ENCODE measurements around the gene METTL26.

Gene METTL26

GRCh38 chr16:590188-590814, 45.8 kb downstream of the METTL26 start:
- H3F3A ChIP-seq (ENCODE audit: low read depth), result no peaks in the 10 kb centered on the region
- peaks cover 59% of the 10 kb centered on the region; the same call in 1 of the 2 replicates for H3K79me2 ChIP-seq (ENCODE audit: insufficient read depth, low read length)
- H3K9ac ChIP-seq (ENCODE audit: low read depth, low read length, poor library complexity, severe bottlenecking), result peak overlapping the region; percentile 82
- peak overlapping the region; percentile 78 for H3K4me3 ChIP-seq (ENCODE audit: low read length, poor library complexity, severe bottlenecking)
- no peaks in the 10 kb centered on the region for H3K36me3 ChIP-seq (ENCODE audit: insufficient read depth, low read length)
- H3K4me1 ChIP-seq (ENCODE audit: insufficient read depth, low read length, poor library complexity, severe bottlenecking), result peaks cover 25% of the 10 kb centered on the region
- H3K9me3 ChIP-seq (ENCODE audit: insufficient read depth, low read depth, low read length), result no peaks in the 10 kb centered on the region
- no peaks in the 10 kb centered on the region for H3K9me2 ChIP-seq (replicated peaks; ENCODE audit: low read depth, low read length)
- H3K27me3 ChIP-seq (ENCODE audit: insufficient read depth, low read length, poor library complexity, severe bottlenecking), result no peaks in the 10 kb centered on the region
- TF ChIP-seq EZH2phosphoT487 (IDR thresholded peaks at IDR 0.05; ENCODE audit: borderline replicate concordance), result no peak
- TF ChIP-seq CTCF (conservative IDR thresholded peaks at IDR 0.05; ENCODE audit: low read length), result no peak
- no peak overlapping the region for H2AFZ ChIP-seq (ENCODE audit: low read length)
- peak overlapping the region; percentile 85 for H3K4me2 ChIP-seq (ENCODE audit: low read depth, low read length, poor library complexity, severe bottlenecking)
- H4K20me1 ChIP-seq (ENCODE audit: insufficient read depth, low read length, poor library complexity, severe bottlenecking), result peaks cover 6% of the 10 kb centered on the region

GRCh38 chr16:589658-590187, 46.4 kb downstream of the METTL26 start, which contains the start of gene RAB40C:
TSS of gene RAB40C (plus strand) at chr16:590066. CDS start at chr16:590292, 226 bp downstream.
- Histone ChIP-seq H4K20me1 (ENCODE audit: insufficient read depth, low read length, poor library complexity, severe bottlenecking) (peaks cover 6% of the 10 kb centered on the region), H2AFZ (ENCODE audit: low read length) (peak within 1 kb of the TSS; percentile 78), H3K79me2 (ENCODE audit: insufficient read depth, low read length) (peaks cover 53% of the 10 kb centered on the region; the same call in 1 of the 2 replicates)

GRCh38 chr16:588889-589657, 47.0 kb downstream of the METTL26 start:
- Histone ChIP-seq H2AFZ (ENCODE audit: low read length) (peak overlapping the region; percentile 78), H3K4me1 (ENCODE audit: insufficient read depth, low read length, poor library complexity, severe bottlenecking) (peaks cover 25% of the 10 kb centered on the region), H3K9me2 (replicated peaks; ENCODE audit: low read depth, low read length) (no peaks in the 10 kb centered on the region), H3K36me3 (ENCODE audit: insufficient read depth, low read length) (no peaks in the 10 kb centered on the region), H3K9ac (ENCODE audit: low read depth, low read length, poor library complexity, severe bottlenecking) (peak overlapping the region; percentile 85), H3K4me2 (ENCODE audit: low read depth, low read length, poor library complexity, severe bottlenecking) (peak overlapping the region; percentile 75), H4K20me1 (ENCODE audit: insufficient read depth, low read length, poor library complexity, severe bottlenecking) (peaks cover 6% of the 10 kb centered on the region), H3K79me2 (ENCODE audit: insufficient read depth, low read length) (peaks cover 46% of the 10 kb centered on the region; the same call in 1 of the 2 replicates), H3K4me3 (ENCODE audit: low read length, poor library complexity, severe bottlenecking) (peak overlapping the region; percentile 83), H3F3A (ENCODE audit: low read depth) (no peaks in the 10 kb centered on the region), H3K27me3 (ENCODE audit: insufficient read depth, low read length, poor library complexity, severe bottlenecking) (no peaks in the 10 kb centered on the region), H3K9me3 (ENCODE audit: insufficient read depth, low read depth, low read length) (no peaks in the 10 kb centered on the region)
- TF ChIP-seq EZH2phosphoT487 (IDR thresholded peaks at IDR 0.05; ENCODE audit: borderline replicate concordance) (no peak), CTCF (conservative IDR thresholded peaks at IDR 0.05; ENCODE audit: low read length) (no peak)

More at GRCh38 chr16:589658-590187, 46.4 kb downstream of the METTL26 start, which contains the start of gene RAB40C:
- Histone ChIP-seq H3K9me2 (replicated peaks; ENCODE audit: low read depth, low read length) (no peaks in the 10 kb centered on the region), H3K4me2 (ENCODE audit: low read depth, low read length, poor library complexity, severe bottlenecking) (peak within 1 kb of the TSS; percentile 85), H3F3A (ENCODE audit: low read depth) (no peaks in the 10 kb centered on the region), H3K9ac (ENCODE audit: low read depth, low read length, poor library complexity, severe bottlenecking) (peak within 1 kb of the TSS; percentile 85), H3K9me3 (ENCODE audit: insufficient read depth, low read depth, low read length) (no peaks in the 10 kb centered on the region), H3K27me3 (ENCODE audit: insufficient read depth, low read length, poor library complexity, severe bottlenecking) (no peaks in the 10 kb centered on the region), H3K36me3 (ENCODE audit: insufficient read depth, low read length) (no peaks in the 10 kb centered on the region), H3K4me1 (ENCODE audit: insufficient read depth, low read length, poor library complexity, severe bottlenecking) (peaks cover 25% of the 10 kb centered on the region), H3K4me3 (ENCODE audit: low read length, poor library complexity, severe bottlenecking) (peak within 1 kb of the TSS; percentile 83)
- TF ChIP-seq CTCF (conservative IDR thresholded peaks at IDR 0.05; ENCODE audit: low read length), result no peak
- no peak for TF ChIP-seq EZH2phosphoT487 (IDR thresholded peaks at IDR 0.05; ENCODE audit: borderline replicate concordance)

Data from Loucy (cell line).